WI38 (cell line): ENCODE results near the gene MLN.
A peak's percentile ranks its signal among the peaks of the same experiment; 100 is the strongest.

Experiments
- H3K4me3 ChIP-seq: 2 replicates; pipeline ENCODE4 v1.5.1; 2011; ENCODE audit warnings: low read depth, mild to moderate bottlenecking, control low read depth, low read length
- CTCF ChIP-seq: IDR thresholded peaks from 2 replicates; pipeline ENCODE4 v1.5.1; 2012; ENCODE audit warnings: low read depth, mild to moderate bottlenecking, control low read depth, low read length

The MLN gene

GRCh38 chr6:33790379-33790778 lies 13.4 kb downstream of the MLN start:
- no peak overlapping the region for H3K4me3 ChIP-seq
- TF ChIP-seq CTCF, result no peak

- H3K4me3 ChIP-seq, result peak overlapping the region; percentile 71
These were observed 14.3 kb downstream of the MLN start for GRCh38 chr6:33789550-33789895.

GRCh38 chr6:33788694-33789549 lies 14.9 kb downstream of the MLN start, which contains the start of gene LEMD2:
LEMD2 (minus strand) TSS chr6:33789130; CDS start chr6:33789116, 14 bp downstream.
- peak within 1 kb of the TSS; percentile 71 for H3K4me3 ChIP-seq
- TF ChIP-seq CTCF, result no peak

More at GRCh38 chr6:33789550-33789895, 14.3 kb downstream of the MLN start:
- no peak for TF ChIP-seq CTCF

- TF ChIP-seq CTCF, result no peak
- peak overlapping the region; percentile 71 for H3K4me3 ChIP-seq
These were observed 15.7 kb downstream of the MLN start for GRCh38 chr6:33787954-33788693.

- no peak for TF ChIP-seq CTCF
These were observed 16.4 kb downstream of the MLN start for GRCh38 chr6:33787346-33787953.

GRCh38 chr6:33786736-33787135 lies 17.1 kb downstream of the MLN start:
- TF ChIP-seq CTCF, result no peak
- peak overlapping the region; percentile 6; the same call in 1 of the 2 replicates for H3K4me3 ChIP-seq

More at GRCh38 chr6:33787346-33787953, 16.4 kb downstream of the MLN start:
- peak overlapping the region; percentile 71 for H3K4me3 ChIP-seq
